Ecto neural progenitor cell (in vitro differentiated cells): ENCODE data around the gene OR2H2.

Source experiments
- DNase-seq: peaks from one replicate; pipeline ENCODE4 v3.0.0-alpha.2; 2018; ENCODE audit warnings: low spot score

Gene OR2H2

DNA sequence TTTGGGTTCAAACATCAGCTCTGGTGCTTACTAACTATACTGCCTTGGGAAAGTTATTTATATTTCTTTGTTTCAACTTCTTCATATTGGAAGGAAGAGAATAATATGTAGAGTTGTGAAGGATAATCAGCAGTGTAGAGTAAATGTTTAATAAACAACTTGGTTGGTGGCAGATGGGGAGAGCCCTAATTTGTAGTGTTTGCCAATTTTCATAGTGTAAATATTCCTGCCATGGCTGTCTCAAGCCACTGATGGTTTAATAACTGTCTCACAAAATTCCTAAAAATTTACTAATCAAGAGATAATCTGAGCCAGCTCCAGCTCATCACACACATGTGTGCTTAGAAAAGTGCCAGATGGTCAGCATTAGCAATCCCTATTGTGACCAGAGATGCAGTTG, at the start of gene OR2H2:
TSS of gene OR2H2 (plus strand) at position 301 of the 400 bp plus-strand sequence. CDS start 2,824 bp downstream, outside the sequence.
- DNase-seq = no peak

GRCh38 chr6:29537714-29538403, 47.1 kb upstream of the OR2H2 start:
- DNase-seq = no peak

GRCh38 chr6:29547573-29547972, 37.3 kb upstream of the OR2H2 start:
- DNase-seq = no peak

GRCh38 chr6:29552512-29553051, 32.3 kb upstream of the OR2H2 start:
- DNase-seq = no peak

DNA sequence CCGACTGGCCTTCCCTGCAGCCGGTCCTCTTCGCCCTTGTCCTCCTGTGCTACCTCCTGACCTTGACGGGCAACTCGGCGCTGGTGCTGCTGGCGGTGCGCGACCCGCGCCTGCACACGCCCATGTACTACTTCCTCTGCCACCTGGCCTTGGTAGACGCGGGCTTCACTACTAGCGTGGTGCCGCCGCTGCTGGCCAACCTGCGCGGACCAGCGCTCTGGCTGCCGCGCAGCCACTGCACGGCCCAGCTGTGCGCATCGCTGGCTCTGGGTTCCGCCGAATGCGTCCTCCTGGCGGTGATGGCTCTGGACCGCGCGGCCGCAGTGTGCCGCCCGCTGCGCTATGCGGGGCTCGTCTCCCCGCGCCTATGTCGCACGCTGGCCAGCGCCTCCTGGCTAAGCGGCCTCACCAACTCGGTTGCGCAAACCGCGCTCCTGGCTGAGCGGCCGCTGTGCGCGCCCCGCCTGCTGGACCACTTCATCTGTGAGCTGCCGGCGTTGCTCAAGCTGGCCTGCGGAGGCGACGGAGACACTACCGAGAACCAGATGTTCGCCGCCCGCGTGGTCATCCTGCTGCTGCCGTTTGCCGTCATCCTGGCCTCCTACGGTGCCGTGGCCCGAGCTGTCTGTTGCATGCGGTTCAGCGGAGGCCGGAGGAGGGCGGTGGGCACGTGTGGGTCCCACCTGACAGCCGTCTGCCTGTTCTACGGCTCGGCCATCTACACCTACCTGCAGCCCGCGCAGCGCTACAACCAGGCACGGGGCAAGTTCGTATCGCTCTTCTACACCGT, 31.5 kb upstream of the OR2H2 start:
- peak; percentile 85 for DNase-seq

DNA sequence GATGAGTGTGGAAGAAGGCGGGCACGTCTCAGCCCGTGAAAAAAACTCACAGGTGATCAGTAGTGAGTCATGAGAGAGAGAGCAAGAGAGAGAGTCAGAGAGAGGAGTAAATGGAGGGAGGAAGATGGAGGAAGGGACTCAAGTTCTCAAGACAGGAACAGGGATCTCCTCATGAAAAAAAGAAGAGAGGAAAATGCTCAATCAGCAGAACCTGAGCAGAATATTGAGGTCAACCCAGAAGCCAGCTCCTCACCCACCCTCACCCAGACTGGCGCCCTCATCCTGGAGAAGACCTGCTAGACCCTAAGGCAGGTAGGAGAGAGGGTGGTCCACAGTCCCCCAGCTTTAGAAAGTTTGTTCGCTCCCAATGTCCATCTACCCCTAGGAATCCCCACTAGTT, 30.2 kb upstream of the OR2H2 start:
- DNase-seq = no peak

DNA sequence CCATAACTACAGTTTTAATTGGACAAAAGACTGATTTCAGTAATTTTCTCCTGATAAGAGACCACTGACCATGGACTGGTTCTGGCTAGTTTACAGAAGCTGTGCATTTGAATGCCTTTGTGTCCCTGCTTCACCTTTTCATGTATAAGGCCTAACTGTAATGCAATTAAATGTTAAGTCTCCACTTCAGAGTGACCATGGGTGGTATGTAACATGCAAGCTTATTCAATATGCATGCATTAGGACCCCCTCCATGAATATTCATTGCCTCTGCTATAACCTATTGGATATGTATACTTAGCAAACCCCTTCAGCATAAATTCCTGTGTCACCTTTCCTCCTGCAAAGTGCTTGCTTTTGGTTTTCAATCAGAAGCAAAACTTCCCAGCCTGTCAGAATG, 27.6 kb upstream of the OR2H2 start:
- no peak for DNase-seq

GRCh38 chr6:29558439-29559079, 26.4 kb upstream of the OR2H2 start:
- DNase-seq = no peak

DNA sequence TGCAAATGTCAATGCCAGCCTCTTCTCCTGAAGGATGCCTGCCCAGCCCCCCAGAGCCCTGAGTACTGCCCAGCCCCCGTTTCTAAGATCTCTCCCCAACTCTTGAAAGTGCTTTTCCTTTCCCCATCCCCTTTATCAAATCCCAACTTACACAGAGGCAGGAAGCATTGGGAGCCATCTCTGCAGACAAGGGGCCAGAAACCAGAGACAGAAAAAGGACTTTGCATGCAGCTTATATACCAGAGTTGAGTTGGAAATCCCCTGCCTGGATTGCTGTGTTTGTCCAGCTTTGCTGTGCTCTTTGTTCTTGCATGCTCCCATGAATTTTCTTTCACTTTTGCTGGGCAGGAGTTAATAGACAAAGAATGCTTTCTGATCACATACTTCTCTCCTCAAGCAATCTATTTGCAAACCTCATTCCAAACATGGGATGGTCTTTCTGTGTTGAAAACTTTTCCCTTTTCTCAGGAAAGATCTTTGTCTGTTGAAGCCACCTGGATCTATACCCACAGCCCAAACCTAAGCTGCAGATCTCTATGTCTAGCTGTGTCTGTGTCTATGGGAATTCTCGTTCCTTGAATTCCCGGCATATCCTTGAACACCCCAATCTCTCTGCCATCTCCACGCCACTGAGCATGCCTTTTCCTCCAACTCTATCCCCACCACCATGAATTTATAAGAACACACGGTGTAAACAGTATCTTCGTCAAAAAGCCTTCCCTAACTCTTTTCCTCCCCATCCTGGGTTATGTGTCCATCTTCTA, 25.2 kb upstream of the OR2H2 start, which contains the start of gene UBD:
TSS of gene UBD (minus strand) at position 209 of the 764 bp plus-strand sequence. CDS start at position 178, 31 bp downstream.
- DNase-seq = no peak

- no peak for DNase-seq
These were observed 23.8 kb upstream of the OR2H2 start for GRCh38 chr6:29561091-29561490.

DNA sequence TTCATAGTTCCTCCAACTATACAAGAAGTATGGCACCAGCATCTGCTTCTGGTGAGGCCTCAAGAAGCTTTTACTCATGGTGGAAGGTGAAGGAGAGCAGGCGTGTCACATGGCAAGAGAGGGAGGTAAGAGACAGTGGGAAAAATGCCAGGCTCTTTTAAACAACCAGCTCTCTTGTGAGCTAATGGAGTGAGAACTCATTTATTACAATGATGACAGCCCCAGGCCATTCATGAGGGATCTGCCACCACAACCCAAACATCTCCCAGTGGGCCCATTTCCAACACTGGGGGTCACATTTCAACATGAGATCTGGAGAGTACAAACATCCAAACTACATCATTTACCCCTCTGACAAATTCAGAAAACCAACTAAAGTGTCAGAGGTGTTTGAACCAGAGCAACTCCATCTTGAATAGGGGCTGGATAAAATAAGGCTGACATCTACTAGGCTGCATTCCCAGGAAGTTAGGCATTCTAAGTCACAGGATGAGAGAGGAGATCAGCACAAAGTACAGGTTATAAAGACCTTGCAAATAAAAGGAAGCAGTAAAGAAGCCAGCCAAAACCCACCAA, 23.2 kb upstream of the OR2H2 start:
- no peak for DNase-seq

- no peak for DNase-seq
These were observed 21.4 kb upstream of the OR2H2 start for GRCh38 chr6:29563435-29563965.

DNA sequence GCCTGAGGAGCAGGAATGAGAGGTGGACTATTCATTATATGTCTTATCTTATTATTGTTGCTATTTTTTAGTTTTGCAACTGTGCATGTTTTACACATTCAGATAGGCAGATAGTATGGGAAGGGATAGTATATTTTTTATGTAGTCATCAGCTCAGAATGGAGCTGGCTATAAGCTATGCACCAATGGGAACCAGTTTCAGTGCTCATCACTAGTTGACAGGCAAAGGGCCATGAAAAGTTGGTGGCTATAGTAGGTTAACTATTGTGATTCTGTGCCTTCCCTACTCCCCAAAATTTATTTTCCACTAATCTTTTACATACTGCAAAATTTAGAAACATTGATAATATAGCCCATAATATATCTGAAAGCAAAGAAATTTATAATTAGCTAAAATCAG, 20.0 kb upstream of the OR2H2 start:
- DNase-seq = no peak

GRCh38 chr6:29566856-29567255, 18.1 kb upstream of the OR2H2 start:
- no peak for DNase-seq

GRCh38 chr6:29567541-29567940, 17.4 kb upstream of the OR2H2 start:
- DNase-seq = no peak

GRCh38 chr6:29567991-29568390, 16.9 kb upstream of the OR2H2 start:
- no peak for DNase-seq

DNA sequence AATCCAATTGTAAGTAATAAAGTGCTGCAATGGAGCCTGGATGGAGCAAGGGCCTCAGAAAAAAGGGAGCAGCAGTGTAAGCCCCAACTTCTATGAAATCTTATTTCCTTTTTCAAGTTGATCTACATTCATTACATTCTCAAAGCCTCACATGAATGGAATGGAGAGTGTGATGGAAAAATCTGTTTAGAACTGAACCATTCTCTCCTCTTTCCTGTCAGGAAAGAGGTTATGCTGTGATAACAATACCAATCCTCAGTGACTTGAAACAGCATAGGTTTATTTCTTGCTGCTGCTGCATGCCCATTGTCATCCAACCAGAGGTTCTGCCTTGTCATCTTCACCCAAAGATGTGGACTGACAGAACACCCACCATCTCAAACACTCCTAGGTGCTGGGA, 8.9 kb upstream of the OR2H2 start:
- DNase-seq = no peak

GRCh38 chr6:29577544-29577943, 7.4 kb upstream of the OR2H2 start:
- no peak for DNase-seq

GRCh38 chr6:29589423-29590048, 4.6 kb downstream of the OR2H2 start:
- DNase-seq = no peak

GRCh38 chr6:29590218-29590808, 5.4 kb downstream of the OR2H2 start:
- DNase-seq = no peak
